K562 (cell line): Measurements from ENCODE around the gene AK2. TPM values are rescaled to one million over a fixed set of nuclear protein-coding genes. Genes with fewer than 3 reads are reported as not detected.

Experiments used
- ARHGAP35 ChIP-seq: fragments of 450-650 bp; IDR thresholded peaks from 2 replicates; pipeline ENCODE4 v1.6.1; 2018; ENCODE audit not compliant: partially characterized antibody
- ARID2 ChIP-seq: fragments of 450-650 bp; IDR thresholded peaks from 2 replicates; pipeline ENCODE4 v1.6.1; 2017; ENCODE audit warnings: antibody characterized with exemption, mild to moderate bottlenecking
- BRCA1 ChIP-seq, 2 experiments: fragments of 450-650 bp in 1 of 2; sonication (generic) in 1 of 2; formaldehyde crosslinking in 1 of 2; IDR thresholded peaks; 2 replicates each; pipeline versions ENCODE4 v1.5.0 to v1.6.1; 2017 to 2020; ENCODE audit warnings: mild to moderate bottlenecking in 1 of 2, missing genetic modification reagents in 1 of 2
- BRD9 ChIP-seq: fragments of 450-650 bp; IDR thresholded peaks from 2 replicates; pipeline ENCODE4 v1.6.1; 2018; ENCODE audit warnings: low read depth; ENCODE audit not compliant: partially characterized antibody
- BRF1 ChIP-seq: IDR thresholded peaks from 3 replicates; pipeline ENCODE4 v1.6.1; 2011; ENCODE audit warnings: borderline replicate concordance, mild to moderate bottlenecking; ENCODE audit not compliant: insufficient read length; ENCODE audit errors: extremely low read depth
- CBFA2T3 ChIP-seq: fragments of 450-650 bp; IDR thresholded peaks from 2 replicates; pipeline ENCODE4 v1.6.1; 2017
- CTCF ChIP-seq, 3 experiments: IDR thresholded peaks in 2 of 3; conservative IDR thresholded peaks in 1 of 3; 2 replicates each; pipeline ENCODE4 v1.5.1; 2011 to 2012; ENCODE audit warnings: low read length in 3 of 3, mild to moderate bottlenecking in 3 of 3, control low read depth in 2 of 3, improper control_type of control experiment in 1 of 3, inconsistent platforms in 1 of 3, low read depth in 1 of 3, mixed read lengths in 1 of 3, moderate library complexity in 1 of 3; ENCODE audit not compliant: insufficient read depth in 2 of 3
- ELF1 ChIP-seq: fragments of 200-800 bp; sonication (Bioruptor generic); IDR thresholded peaks from 2 replicates; pipeline ENCODE4 v1.6.1; 2016; ENCODE audit warnings: missing genetic modification characterization, missing compliant biosample characterization
- FOXK1 ChIP-seq: sonication (generic); formaldehyde crosslinking; IDR thresholded peaks from 2 replicates; pipeline ENCODE4 v1.8.0; 2022; ENCODE audit warnings: missing genetic modification reagents, mild to moderate bottlenecking, borderline replicate concordance
- HMG20B ChIP-seq: fragments of 250-450 bp; sonication (Bioruptor Pico); IDR thresholded peaks from 2 replicates; pipeline ENCODE4 v1.5.0; 2021; ENCODE audit warnings: mild to moderate bottlenecking
- HMGXB4 ChIP-seq: sonication (generic); formaldehyde crosslinking; IDR thresholded peaks from 2 replicates; pipeline ENCODE4 v1.8.1; 2023; ENCODE audit warnings: mild to moderate bottlenecking, missing genetic modification reagents
- ID3 ChIP-seq, 2 experiments: fragments of 250-450 bp in 1 of 2; fragments of 450-650 bp in 1 of 2; sonication (Bioruptor Pico) in 1 of 2; IDR thresholded peaks; 2 replicates each; pipeline versions ENCODE4 v1.6.1 to v1.8.0; 2016 to 2021; ENCODE audit warnings: mild to moderate bottlenecking in 2 of 2, moderate library complexity in 2 of 2, missing compliant biosample characterization in 1 of 2, missing genetic modification characterization in 1 of 2
- KDM1A ChIP-seq, 2 experiments: fragments of 450-650 bp; IDR thresholded peaks; 2 replicates each; pipeline ENCODE4 v1.6.1; 2016; ENCODE audit warnings: mild to moderate bottlenecking in 2 of 2
- MTA2 ChIP-seq: fragments of 450-650 bp; IDR thresholded peaks from 2 replicates; pipeline ENCODE4 v1.6.1; 2016; ENCODE audit warnings: low read depth
- NFE2L1 ChIP-seq: fragments of 450-650 bp; IDR thresholded peaks from 2 replicates; pipeline ENCODE4 v1.6.1; 2016; ENCODE audit warnings: missing genetic modification characterization, low read depth, mild to moderate bottlenecking, missing compliant biosample characterization, moderate library complexity, borderline replicate concordance
- NFIC ChIP-seq: fragments of 450-650 bp; IDR thresholded peaks from 2 replicates; pipeline ENCODE4 v1.6.1; 2017; ENCODE audit warnings: mild to moderate bottlenecking, inconsistent platforms
- NONO ChIP-seq, 2 experiments: fragments of 200-400 bp in 1 of 2; fragments of 450-650 bp in 1 of 2; formaldehyde crosslinking in 1 of 2; IDR thresholded peaks; 2 replicates each; pipeline ENCODE4 v1.6.1; 2017; ENCODE audit warnings: low read depth in 2 of 2, mild to moderate bottlenecking in 2 of 2, moderate library complexity in 2 of 2, low read length in 1 of 2
- NR1H2 ChIP-seq: sonication (generic); formaldehyde crosslinking; IDR thresholded peaks from 2 replicates; pipeline ENCODE4 v1.4.0; 2020; ENCODE audit warnings: mild to moderate bottlenecking, missing genetic modification reagents
- NR2C1 ChIP-seq, 2 experiments: fragments of 450-650 bp; IDR thresholded peaks; 2 replicates each; pipeline ENCODE4 v1.6.1; 2017; ENCODE audit warnings: mild to moderate bottlenecking in 2 of 2, antibody characterized with exemption in 1 of 2, inconsistent platforms in 1 of 2, missing compliant biosample characterization in 1 of 2, missing genetic modification characterization in 1 of 2
- PCBP2 ChIP-seq: fragments of 200-400 bp; formaldehyde crosslinking; IDR thresholded peaks from 2 replicates; pipeline ENCODE4 v1.6.1; 2018; ENCODE audit warnings: low read length, low read depth, mild to moderate bottlenecking, moderate library complexity; ENCODE audit not compliant: poor library complexity, severe bottlenecking
- PHTF2 ChIP-seq: fragments of 250-450 bp; sonication (Bioruptor Pico); IDR thresholded peaks from 2 replicates; pipeline ENCODE4 v1.5.0; 2021; ENCODE audit warnings: mild to moderate bottlenecking
- RBM39 ChIP-seq: fragments of 200-400 bp; formaldehyde crosslinking; optimal IDR thresholded peaks from 2 replicates; pipeline ENCODE3; 2018; ENCODE audit warnings: low read depth, low read length
- TRIM24 ChIP-seq, 2 experiments: fragments of 450-650 bp; IDR thresholded peaks; 2 replicates each; pipeline ENCODE4 v1.6.1; 2016
- ZNF232 ChIP-seq: sonication (generic); formaldehyde crosslinking; IDR thresholded peaks from 2 replicates; pipeline ENCODE4 v1.8.0; 2022; ENCODE audit warnings: mild to moderate bottlenecking, missing genetic modification reagents
- polyA plus RNA-seq, 8 experiments: library from polyadenylated mRNA; depleted of rRNA in 4 of 8; stranded (reverse) in 5 of 8; unstranded in 3 of 8; fragments of >200 nt; fragmentation: Nextera tagmentation in 2 of 8; fragmentation: Illumina TruSeq in 1 of 8; extraction: Ambion mirVana in 2 of 8; extraction: Trizol in 1 of 8; gene quantifications; 2 replicates each; pipeline versions ENCODE4 v1.2.1 to v1.2.3, GENCODE V29; 2011 to 2014; ENCODE audit warnings: inconsistent platforms in 1 of 8, missing spikeins in 1 of 8
- total RNA-seq, 7 experiments: library from RNA; depleted of rRNA in 6 of 7; stranded (reverse); fragments of >200 nt in 6 of 7; fragmentation: Illumina TruSeq in 2 of 7; extraction: Trizol in 2 of 7; gene quantifications; 2 replicates each; pipeline versions ENCODE4 v1.2.1 to v1.2.3, GENCODE V29; 2011 to 2021; ENCODE audit warnings: low replicate concordance in 1 of 7

AK2 gene
- total and polyA plus RNA-seq, 9 of the 15 experiments (the other 6 are each of a cell fraction or from before 2014, with no cell fraction given), result 105 to 1,050 (median 509) TPM

- TF ChIP-seq HMGXB4 (CRISPR knock-in tag) (peak; percentile 84), BRF1 (no peak), NONO (IDR thresholded peaks at IDR 0.05; ENCODE audit: low read depth in 2 of 2, low read length in 1 of 2) (no peak), ELF1 (tag) (peak; percentile 76), ZNF232 (CRISPR knock-in tag) (0 out of 2 replicates have a peak, but pooled peaks have one; percentile 91), ARHGAP35 (no peak), NFE2L1 (tag) (no peak), KDM1A (IDR thresholded peaks at IDR 0.05) (0 out of 4 replicates have a peak, but pooled peaks of 1 of the 2 experiments have one; percentile 31), ARID2 (no peak), HMG20B (CRISPR knock-in tag) (no peak), PHTF2 (CRISPR knock-in tag) (no peak), RBM39 (no peak), NR2C1 (IDR thresholded peaks at IDR 0.05) (peak; percentile 97), NR2C1 (tag; IDR thresholded peaks at IDR 0.05) (peak; percentile 97), NFIC (0 out of 2 replicates have a peak, but pooled peaks have one; percentile 15), TRIM24 (IDR thresholded peaks at IDR 0.05) (peak; percentile 76 to 83; a peak in 3 of 4 replicates), NR1H2 (no peak), BRD9 (no peak), CTCF (IDR thresholded peaks at IDR 0.05 in 2 of 3, conservative IDR thresholded peaks at IDR 0.05 in 1 of 3; ENCODE audit: insufficient read depth in 2 of 3, low read depth in 1 of 3, low read length in 3 of 3) (no peak), BRCA1 (IDR thresholded peaks at IDR 0.05) (no peak), BRCA1 (CRISPR knock-in tag; IDR thresholded peaks at IDR 0.05) (no peak), CBFA2T3 (no peak), FOXK1 (peak; percentile 86; the same call in 1 of the 2 replicates), ID3 (CRISPR knock-in tag; IDR thresholded peaks at IDR 0.05) (no peak; the same call in 1 of the 2 replicates), ID3 (tag; IDR thresholded peaks at IDR 0.05) (peak; percentile 50; the same call in 1 of the 2 replicates), PCBP2 (no peak), MTA2 (no peak)
Observed at GRCh38 chr1:33036526-33037503, at the start of gene AK2 (continued).
